ENCODE measurements around the gene IDS.
"Not testable (repeated sequence)": the region's sequence is repeated elsewhere in the genome, so short reads cannot be mapped to it uniquely, and the experiment has no call there.

The IDS gene, protein sequence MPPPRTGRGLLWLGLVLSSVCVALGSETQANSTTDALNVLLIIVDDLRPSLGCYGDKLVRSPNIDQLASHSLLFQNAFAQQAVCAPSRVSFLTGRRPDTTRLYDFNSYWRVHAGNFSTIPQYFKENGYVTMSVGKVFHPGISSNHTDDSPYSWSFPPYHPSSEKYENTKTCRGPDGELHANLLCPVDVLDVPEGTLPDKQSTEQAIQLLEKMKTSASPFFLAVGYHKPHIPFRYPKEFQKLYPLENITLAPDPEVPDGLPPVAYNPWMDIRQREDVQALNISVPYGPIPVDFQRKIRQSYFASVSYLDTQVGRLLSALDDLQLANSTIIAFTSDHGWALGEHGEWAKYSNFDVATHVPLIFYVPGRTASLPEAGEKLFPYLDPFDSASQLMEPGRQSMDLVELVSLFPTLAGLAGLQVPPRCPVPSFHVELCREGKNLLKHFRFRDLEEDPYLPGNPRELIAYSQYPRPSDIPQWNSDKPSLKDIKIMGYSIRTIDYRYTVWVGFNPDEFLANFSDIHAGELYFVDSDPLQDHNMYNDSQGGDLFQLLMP

DNA sequence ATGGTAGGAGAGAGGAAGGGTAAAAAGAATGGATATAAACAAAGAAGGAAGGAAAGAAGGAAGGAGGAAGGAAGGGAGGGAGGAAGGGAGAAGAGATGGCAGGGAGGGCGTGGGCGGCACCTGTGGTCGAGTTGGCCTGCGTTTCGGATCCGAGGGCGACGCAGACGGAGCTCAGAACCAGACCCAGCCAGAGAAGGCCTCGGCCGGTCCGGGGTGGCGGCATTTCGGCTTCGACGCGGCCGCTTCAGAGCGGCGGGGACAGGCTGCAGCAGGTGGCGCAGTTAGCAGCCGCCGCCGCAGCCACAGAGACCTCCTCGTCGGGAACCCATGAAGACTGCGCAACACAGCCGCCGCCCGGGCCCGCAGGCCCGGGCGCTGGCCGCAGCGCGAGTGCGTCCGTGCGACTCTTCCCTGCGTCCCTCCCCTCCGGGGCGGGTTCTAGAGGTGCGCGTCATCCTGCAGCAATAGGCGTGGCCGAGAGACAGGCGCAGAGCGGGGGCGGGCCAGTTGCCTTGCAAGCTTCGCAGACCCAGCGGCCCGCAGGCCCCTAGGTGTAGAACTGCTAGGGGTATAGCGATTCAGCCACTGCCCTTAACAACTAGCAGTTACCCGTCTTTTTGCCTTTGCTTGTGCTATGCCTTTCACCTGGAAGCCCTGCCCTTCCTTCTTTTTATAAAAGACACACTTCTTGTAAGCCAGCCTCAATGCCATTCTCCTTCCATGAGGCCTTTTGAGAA, at the start of gene IDS:
Gene IDS, minus strand, starts transcription at position 392 of the 737 bp plus-strand sequence. Its CDS starts 169 bp downstream, at position 223.
- peak; percentile 60 to 71 for DNase-seq (ENCODE audit: low read depth in 2 of 2)

- not testable (repeated sequence) for DNase-seq (ENCODE audit: low read depth in 2 of 2)
Observed at GRCh38 chrX:149551939-149552248, 46.8 kb upstream of the IDS start.

GRCh38 chrX:149551245-149551938, 46.3 kb upstream of the IDS start:
- DNase-seq (ENCODE audit: low read depth in 2 of 2) = not testable (repeated sequence)

DNA sequence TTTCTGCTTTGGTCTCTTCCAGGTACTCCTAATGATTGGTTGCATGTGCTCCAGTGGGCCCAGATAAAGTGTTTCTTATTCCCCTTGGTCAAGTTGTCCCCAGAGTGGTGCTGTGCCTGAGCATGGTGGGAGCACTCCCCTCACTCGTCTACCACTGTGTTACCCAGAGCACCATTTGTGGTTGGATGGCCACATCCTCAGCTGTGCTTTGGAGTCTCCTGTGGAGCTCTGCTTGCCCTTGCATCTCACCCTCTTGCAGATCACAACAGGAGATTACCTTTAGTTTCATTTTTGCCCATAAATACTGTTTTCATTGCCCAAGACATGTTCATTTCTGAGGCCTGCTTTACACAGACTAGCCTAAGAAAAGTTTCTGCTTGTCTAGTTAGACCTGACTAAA, 45.3 kb upstream of the IDS start:
- not testable (repeated sequence) for DNase-seq (ENCODE audit: low read depth in 2 of 2)

DNA sequence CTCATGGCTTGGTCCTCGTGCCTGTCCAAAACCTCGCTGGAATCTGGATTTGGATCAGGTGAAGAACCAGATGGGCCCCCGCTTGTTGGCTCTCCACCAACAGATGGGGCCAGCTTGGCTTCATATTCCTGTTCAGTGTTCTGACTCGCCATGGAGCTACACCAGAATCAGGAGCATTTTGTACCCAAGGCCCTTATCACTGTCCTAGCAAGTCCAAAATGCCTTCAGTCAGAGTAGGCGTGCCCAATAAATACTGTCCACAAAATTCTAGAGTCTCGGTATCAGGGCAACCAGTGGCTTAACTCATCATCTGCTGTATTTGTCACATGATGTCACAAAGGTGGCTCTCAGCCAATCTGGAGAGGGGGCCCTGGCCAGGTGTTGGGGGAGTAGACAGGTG, 44.6 kb upstream of the IDS start, which contains the start of gene HSFX3:
Gene HSFX3, minus strand, starts transcription at position 224 of the 400 bp plus-strand sequence. Its CDS starts 72 bp downstream, at position 152.
- not testable (repeated sequence) for DNase-seq (ENCODE audit: low read depth in 2 of 2)

DNA sequence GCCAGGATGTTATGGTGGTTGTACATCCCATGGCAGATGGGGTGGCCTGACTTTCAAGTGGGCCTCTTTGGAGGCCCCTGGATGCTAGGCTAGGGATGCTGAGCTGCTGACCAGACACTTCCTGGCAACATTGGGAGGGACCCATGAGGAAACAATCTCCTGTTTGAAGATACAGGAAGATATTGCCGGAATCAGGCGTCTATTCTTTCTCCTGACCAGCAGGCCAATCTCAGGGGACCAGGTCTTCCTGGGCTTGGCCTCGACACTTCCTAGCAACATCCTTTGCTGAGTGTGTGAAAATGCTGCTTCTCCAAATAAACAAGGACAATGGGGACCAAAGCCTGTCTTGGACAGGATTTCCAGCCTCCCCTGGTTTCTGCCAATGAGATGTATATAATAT, 42.7 kb upstream of the IDS start:
- not testable (repeated sequence) for DNase-seq (ENCODE audit: low read depth in 2 of 2)

DNA sequence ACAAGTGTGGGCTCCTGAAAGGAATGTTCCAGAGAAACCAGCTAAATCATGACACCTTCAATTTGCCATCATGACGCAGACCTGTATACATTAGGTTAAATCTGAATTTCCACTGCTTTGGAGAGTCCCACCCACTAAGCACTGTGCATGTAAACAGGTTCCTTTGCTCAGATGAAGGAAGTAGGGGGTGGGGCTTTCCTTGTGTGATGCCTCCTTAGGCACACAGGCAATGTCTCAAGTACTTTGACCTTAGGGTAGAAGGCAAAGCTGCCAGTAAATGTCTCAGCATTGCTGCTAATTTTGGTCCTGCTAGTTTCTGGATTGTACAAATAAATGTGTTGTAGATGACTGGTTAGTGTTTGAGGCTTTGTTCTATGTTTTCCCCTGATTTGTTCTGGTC, 41.9 kb upstream of the IDS start:
- not testable (repeated sequence) for DNase-seq (ENCODE audit: low read depth in 2 of 2)

GRCh38 chrX:149545545-149546543, 40.7 kb upstream of the IDS start:
- not testable (repeated sequence) for DNase-seq (ENCODE audit: low read depth in 2 of 2)

DNA sequence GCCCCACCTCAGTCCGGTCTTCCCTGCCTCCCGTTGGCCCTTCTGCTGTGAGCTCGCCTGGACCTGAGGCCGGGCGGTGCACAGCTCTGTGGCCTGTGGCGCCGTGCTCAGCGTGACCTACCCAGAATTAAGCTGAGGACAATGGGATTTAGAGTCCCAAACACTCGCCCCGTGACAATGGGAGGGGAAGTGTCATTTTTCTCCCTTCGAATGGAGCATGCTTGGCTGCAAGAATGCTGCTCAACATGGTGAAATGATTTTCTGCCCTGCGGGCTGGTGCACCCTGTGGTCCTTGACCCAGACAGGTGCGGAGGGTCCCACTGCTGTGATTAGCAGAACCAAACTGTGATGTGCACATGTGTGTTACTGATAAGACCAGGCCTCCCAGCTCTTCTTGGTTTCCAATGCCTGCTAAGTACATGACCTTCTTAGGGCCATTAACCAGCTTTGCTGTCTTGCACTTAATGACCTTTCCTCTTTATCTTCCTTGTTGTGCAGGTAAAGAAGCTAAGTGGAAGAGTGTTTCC, 36.5 kb upstream of the IDS start:
- no peak for DNase-seq (ENCODE audit: low read depth in 2 of 2)

DNA sequence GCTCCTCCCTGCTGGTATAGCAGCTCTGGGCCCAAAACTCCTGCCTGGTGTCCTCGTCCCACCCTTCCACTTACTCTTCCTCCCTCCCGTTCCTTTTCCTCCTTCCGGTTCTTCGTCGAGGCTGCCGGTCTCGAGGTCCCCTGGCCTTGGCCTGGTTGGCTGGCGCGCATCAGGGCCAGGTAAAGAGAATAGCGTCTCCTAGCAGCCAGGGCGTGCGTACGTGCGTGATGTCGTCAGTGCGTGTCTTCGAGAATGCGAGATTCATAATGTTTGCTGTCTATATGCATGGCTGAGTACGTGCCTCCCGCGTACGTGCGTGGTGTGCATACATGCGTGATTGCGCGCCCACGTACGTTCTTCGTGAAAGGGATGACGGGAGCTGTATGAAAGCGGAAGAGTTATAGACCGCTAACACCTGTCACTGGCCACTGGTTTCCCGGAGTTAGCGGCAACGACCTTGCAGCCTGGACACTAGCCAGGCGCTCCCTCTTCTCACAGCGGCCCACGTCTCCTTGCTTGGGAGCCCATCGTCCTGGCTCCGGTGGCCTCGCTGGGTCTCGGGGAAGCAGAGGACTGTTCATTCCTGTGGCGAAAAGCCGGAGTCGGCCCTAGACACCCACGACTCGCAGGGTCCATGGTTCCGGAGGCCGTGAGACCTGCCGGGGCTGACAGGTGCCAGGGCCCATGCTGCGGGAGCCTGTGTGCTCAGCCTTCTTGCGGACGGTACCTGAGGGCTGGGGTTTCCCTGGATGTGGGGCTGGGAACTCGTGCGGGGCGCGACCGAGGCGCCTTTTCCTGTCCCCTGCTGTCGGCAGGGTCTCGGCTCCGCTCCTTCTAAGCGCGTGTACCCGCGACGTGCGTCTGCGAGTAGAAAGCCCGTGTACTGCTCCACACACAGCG, 35.8 kb upstream of the IDS start, which contains the start of gene EOLA1:
Gene EOLA1, plus strand, starts transcription at position 392 of the 900 bp plus-strand sequence. CDS start 4,619 bp downstream, outside the sequence.
- peak; percentile 70 to 75 for DNase-seq (ENCODE audit: low read depth in 2 of 2)

DNA sequence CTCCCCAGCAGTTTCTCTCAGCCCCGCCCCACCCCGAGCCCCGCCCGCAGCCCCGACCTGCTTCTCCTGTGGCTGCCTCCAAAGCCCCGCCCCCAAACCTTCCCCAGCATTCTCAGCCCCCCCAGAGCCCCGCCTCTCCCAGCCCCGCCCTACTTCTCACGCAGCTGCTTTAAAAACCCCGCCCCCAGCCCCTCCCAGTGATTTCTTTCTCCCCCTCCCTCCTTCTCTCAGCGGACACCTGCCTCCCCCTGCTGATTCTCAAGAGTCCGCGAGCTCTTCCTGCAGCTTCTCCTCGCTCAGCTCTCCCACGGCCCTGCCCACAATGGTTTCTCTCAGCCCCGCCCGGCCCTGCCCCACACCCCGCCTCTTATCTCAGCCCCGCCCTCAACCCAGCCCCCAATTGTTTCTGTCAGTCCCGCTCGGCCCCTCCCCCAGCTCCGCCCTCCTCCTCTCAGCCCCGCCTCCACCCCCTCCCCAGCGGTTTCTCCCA, 35.1 kb upstream of the IDS start:
- DNase-seq (ENCODE audit: low read depth in 2 of 2) = peak; percentile 86 to 87

GRCh38 chrX:149539283-149540130, 34.4 kb upstream of the IDS start:
- peak; percentile 65 to 79 for DNase-seq (ENCODE audit: low read depth in 2 of 2)

GRCh38 chrX:149537474-149537873, 32.4 kb upstream of the IDS start:
- not testable (repeated sequence) for DNase-seq (ENCODE audit: low read depth in 2 of 2)

DNA sequence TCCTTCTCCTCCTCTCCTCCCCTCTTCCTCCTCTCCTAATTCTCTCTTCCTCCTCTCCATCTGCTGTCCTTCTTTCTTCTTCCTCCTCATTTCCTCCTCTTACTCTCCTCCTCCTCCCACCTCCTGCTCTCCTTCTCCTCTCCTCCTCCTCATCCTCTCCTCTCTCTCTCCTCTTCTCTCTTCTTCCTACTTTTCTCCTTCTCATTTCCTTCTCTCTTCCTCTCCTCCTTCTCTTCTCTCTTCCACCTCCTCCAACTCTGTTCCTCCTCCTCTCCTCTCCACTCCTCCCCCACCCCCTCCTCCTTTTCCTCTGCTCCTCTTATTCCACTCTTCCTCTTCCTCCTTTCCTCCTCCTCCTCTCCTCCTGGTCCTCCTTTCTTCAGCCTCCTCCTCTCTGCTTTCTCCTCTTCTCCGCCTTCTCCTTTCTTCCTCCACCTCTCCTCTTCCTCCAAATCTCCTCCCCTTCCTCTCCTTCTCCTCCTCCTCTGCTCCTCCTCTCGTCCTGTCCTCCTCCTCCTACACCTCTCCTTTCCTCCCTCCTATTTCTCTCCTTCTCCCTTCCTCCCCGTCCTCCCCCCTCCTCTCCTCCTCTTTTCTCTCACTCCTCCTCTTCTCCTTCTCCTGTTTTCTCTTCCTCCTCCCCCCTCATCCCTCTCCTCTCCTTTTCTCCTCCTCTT, 30.0 kb upstream of the IDS start:
- DNase-seq (ENCODE audit: low read depth in 2 of 2) = not testable (repeated sequence)

DNA sequence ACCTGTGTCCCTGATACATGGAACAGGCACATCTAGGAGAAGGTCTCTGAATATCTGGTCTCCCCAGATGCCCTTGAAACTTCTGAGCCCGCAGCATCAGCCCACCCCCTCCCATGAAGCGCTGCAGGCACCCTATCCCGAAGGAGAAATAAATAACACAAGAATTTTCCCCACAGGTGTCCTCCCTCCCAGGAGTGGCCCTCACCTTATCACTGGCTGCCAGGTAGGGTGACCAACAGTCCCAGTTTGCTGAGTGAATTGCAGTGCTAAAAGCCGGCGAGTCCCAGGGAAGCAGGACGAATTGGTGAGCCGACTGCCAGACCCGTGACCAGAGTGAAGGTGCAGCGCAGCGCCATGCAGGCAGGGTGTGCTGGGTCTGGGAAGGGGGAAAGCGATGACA, 28.9 kb upstream of the IDS start:
- DNase-seq (ENCODE audit: low read depth in 2 of 2) = not testable (repeated sequence)

GRCh38 chrX:149532868-149533267, 27.8 kb upstream of the IDS start:
- not testable (repeated sequence) for DNase-seq (ENCODE audit: low read depth in 2 of 2)

DNA sequence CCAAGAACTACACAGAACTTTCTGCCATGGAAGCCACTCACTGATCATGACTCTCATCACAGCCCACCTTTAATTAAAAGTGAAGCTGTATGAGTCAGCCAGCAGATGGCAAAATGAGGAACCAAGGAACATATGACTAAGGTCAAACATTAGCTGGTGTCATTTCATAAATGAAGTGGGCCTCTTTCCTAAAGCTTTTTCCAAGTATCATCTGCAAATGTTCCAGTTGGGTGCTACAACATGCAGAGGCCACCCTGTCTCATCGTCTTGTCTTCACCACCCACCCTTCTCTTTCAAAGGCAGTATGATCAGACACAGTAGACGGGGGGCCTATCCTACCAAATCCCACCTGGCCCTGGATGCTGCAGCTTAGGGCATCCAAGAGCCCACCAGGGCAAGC, 26.5 kb upstream of the IDS start:
- DNase-seq (ENCODE audit: low read depth in 2 of 2) = no peak

GRCh38 chrX:149528381-149528780, 23.3 kb upstream of the IDS start:
- no peak for DNase-seq (ENCODE audit: low read depth in 2 of 2)
